ENCODE measurements around the gene TSFM.
A peak's percentile ranks its signal among the peaks of the same experiment; 100 is the strongest.
"Not testable (repeated sequence)": the region's sequence is repeated elsewhere in the genome, so short reads cannot be mapped to it uniquely, and the experiment has no call there.

Gene TSFM

DNA sequence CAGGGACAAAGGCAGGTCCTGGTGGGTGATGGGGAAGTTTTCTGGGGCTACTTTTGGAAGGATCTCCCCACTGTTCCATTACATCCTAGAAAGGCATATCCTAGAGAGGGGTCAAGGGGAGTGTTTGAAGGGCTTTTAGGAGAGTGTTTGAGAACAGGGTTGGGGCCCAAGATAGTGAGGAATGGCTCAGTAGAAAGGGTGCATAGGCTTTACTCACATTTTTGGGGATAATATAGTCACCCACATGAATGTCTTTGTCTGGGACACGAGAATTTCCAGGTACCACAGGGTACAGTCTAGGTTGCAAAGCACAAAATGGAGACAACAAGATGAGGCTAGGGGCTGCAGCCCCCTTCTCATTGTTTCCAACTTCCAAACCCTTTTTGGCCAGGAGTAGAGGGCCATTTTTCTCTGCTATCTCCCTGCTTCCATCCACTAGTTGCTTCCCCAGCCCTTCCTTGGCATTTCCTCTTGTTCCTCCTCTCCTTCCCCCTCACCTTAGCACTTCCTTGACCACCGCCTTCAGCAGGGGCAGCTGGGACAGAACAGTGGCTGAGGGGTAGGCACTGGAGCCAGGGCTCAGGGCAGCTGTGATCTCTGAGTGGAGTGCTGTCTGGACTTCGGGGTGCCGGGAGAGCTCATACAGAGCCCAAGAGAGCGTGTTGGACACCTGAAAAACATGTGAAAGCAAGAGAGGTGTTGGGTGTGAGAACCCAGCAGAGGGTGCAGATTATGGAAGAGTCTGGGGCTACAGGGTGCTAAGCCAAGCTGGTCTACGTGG lies 18.5 kb upstream of the TSFM start:
- no peak for DNase-seq

DNA sequence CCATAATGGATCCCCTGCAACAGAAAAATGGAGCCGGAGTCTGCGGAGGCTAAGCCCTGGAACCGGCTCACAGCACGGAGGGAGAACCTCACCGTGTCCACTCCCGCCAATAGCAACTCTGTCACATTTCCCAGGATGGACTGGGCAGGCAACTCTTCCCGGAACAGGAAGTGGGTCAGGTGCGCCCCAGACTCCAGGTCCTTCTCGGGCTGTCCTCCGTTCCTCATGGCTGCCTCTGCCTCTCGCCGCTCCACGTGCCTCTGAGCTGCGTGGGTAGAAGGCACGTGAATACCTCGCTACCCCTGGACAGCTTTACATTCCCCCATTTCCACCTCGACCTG lies 18.0 kb upstream of the TSFM start:
- peak; percentile 65 for DNase-seq

GRCh38 chr12:57765003-57765697 lies 17.4 kb upstream of the TSFM start:
- peak; percentile 55 for DNase-seq

DNA sequence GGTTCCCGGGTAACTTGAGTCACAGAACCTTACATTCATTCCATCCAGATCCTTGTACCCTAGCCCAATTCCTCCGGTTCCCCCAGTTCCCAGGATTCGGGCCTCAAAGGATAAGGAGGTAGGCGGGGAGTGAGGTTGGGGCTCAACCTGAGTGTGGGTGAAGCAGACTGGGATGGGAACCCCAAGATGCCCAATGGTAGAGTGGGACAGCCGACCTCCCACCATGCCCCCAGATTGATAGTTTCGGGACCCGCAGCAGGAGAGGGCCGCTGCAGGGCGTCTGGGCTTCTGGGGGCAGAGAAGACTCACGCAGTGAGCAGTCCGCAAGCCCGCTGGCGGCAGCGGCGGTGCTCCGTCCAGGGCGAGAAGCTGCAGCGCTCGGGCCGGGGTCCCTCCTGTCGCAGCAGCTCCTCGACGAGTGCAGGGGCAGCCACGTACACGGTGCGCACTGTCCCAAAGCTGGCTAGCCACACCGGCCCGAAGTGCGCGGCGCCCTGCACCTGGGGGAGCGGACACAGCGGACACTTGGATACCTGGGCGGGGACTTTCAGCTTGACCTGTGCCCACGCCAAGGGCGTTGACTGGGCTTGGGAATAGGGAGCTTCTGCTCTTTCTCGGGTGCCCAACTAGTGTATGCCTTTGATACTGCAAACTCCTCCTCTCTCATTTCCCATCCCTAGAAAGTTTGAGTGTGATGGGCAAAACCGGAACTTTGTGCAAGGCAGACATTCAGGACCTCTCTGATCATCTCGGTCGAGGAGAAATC lies 16.7 kb upstream of the TSFM start:
- peak; percentile 17 for DNase-seq

DNA sequence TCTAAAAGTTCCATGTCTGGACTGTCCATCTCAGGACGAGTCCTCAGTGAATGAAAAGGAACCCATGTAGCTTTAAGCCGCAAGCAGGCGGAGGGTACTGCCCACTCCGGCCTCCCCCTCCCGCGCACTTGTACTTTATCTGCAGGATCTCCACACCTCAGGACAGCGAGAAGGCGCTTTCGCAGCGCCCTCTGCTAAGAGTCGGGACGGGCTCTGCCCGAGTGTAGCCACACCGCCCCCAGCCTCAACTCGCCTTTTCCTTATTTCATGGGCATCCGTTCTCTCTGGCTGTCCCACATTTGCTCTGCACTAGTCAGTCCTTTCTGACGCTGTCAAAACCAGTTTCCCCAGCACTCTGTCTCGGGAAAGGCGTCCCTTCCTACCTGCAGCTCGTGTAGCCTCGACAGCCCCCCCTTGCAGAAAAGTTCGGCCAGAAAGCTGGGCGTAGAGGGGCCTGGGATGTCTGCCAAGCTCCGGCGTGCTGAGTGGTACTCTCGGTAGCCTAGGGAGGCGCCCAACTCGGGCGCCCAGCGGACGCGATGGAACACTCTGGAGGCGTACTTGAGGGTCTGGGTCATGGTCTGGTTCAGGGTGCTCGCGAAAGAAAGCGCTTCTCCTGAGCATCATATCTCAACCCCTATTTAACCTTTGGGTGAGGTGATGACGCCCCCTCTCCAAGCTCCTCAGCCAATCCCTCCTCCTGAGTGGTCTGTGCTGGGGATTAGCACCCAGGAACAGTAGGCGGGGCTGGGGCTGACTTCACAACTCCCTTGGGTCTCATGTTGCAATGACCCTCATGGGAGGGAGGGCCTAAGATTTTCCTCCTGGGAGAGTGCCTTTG lies 15.9 kb upstream of the TSFM start, which contains the start of gene CYP27B1:
Gene CYP27B1 (minus strand): TSS at position 615 of the 841 bp plus-strand sequence. CDS start 37 bp downstream, at position 578.
- DNase-seq: peak; percentile 10

GRCh38 chr12:57767305-57767698 lies 15.3 kb upstream of the TSFM start:
- DNase-seq: no peak

DNA sequence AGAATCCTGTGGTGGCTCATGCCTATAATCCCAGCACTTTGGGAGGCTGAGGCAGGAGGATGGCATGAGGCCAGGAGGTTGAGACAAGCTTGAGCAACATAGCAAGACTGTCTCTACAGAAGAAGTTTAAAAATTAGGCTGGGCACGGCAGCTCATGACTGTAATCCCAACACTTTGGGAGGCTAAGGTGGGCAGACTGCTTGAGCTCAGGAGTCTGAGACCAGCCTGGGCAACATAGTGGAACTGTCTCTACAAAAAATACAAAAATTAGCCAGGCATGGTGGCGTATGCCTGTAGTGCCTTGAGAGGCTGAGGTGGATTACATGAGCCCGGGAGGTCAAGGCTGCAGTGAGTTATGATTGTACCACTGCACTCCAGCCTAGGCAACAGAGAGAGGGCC lies 14.7 kb upstream of the TSFM start:
- DNase-seq: no peak

GRCh38 chr12:57769594-57769993 lies 13.0 kb upstream of the TSFM start:
- DNase-seq: no peak

DNA sequence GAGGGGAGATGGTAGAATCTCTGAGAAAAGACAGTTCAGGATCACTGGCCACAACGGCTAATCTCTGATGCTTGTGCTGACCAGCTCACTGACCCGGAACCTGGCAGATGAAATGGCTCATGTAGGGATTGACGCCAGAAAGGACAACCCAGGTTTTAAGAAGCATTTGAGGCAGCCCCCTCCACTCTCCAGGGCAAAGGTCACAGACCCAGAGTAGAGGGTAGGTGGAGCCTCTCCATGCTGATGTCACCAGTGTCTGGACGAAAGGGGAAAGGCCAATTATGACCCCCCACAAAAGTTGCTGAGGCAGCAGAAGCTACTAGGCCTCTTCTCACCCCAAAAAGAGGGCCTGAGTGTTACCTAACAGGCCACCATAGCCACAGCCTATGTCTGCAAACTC lies 11.9 kb upstream of the TSFM start:
- no peak for DNase-seq

GRCh38 chr12:57771236-57771872 lies 11.2 kb upstream of the TSFM start:
- DNase-seq: peak; percentile 88

DNA sequence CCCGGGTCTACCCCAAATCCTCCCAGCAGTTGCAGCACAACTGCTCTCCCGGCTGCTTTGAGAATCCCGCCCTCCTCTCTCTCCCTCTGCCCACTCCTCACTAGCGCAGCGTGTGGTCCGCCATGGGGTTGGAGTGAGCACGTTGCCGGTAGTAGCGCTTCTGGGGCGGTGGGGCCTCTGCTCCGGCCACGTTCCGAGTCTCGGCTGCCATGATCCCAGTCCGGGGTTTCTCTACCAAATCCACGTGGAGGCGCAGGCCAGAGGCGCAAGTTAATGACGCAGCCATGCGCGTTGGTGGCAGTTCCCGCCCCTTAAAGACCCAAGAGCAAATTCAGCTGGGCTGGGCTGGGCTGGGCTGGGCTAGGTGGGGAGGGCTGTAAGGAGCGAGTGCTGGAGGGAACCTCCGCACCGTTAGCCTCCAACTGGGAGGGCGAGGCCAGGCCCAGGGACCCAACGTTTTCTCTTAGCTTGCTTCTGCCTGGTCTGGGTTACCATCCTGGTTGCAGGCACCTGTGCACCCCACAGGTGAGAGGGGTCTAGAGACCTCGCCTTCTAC lies 10.6 kb upstream of the TSFM start, which contains the start of gene METTL1:
Gene METTL1 (minus strand): TSS at position 233 of the 556 bp plus-strand sequence. CDS start 22 bp downstream, at position 211.
- peak; percentile 95 for DNase-seq

GRCh38 chr12:57772429-57773322 lies 9.9 kb upstream of the TSFM start, which contains the start of gene EEF1AKMT3:
Gene EEF1AKMT3, plus strand, starts transcription at chr12:57772614. Its CDS starts 111 bp downstream, at chr12:57772725.
- peak; percentile 72 for DNase-seq

GRCh38 chr12:57774634-57775033 lies 8.0 kb upstream of the TSFM start:
- DNase-seq: not testable (repeated sequence)

- no peak for DNase-seq
Observed at GRCh38 chr12:57775044-57775443, 7.5 kb upstream of the TSFM start.

DNA sequence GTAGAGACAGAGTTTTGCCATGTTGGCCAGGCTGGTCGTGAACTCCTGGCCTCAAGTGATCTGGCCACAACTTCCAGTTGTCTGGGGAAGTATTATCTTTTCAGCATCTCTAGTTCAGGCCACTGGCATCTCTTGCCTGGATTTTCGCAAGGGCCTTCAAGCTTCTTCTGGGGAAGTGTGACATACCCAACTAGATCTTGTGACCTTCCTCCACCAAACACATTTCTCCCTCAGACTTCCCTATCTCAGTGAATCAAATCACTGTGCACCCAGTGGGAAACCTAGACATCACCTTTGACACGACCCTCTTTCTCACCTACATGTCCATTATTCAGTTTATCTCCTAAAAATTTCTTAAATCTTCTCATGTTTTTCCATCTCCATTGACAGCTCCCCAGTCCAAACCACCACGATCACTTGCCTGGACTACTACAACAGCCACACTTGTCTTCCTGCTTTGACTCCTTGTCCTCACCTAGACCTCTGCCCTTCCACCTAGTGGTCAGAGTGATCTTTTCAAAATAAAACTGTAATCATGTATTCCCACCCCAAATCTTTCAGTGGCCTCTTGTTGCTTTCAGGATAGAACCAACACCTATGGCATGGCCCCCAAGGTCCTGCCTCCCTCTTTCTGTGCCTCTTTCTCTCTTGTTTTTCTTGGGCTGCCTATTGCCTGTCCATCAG lies 6.9 kb upstream of the TSFM start:
- no peak for DNase-seq

DNA sequence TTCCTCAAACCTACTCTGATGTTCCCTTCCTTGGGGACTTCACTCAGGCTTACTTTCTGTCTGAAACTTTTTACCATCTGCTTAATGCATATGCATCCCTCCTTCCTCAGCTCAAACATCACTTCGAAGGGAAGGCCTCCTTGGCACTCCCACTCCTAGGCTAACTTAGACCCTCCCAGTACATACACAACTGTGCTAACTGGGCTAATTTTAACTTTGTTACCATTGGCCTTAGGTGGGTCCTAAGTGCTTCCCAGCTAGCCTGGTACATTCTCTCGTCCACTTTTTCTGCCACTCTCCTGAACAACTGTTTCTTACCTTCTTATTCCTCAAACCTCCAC lies 6.4 kb upstream of the TSFM start:
- no peak for DNase-seq

- no peak for DNase-seq
Observed at GRCh38 chr12:57777367-57777766, 5.2 kb upstream of the TSFM start.

GRCh38 chr12:57777911-57778310 lies 4.7 kb upstream of the TSFM start:
- DNase-seq: no peak

DNA sequence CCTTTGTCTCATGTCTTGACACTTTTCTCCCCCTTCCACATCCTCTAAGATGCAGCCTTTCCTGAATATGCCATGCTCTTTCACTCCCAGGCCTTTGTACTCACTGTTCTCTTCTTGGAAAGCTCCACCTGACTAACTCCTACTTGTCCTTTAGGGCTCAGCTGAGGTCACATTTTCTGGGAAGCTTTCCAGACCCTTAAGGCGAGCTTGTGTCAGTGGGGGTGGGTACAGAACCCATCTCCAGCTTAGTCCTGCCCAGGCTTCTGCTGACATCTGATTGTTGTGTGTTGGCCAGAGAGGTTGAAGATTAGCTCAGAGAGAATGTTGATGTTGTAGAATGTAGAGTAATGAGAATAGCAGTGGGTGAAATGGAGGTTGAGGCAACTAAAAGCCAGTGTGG lies 2.9 kb upstream of the TSFM start:
- DNase-seq: no peak

GRCh38 chr12:57780284-57780897 lies 2.2 kb upstream of the TSFM start:
- no peak for DNase-seq

All from NCI-H146 (cell line).